Measurements from ENCODE around the gene KDM4E. TPM values are rescaled to one million over a fixed set of nuclear protein-coding genes. Genes with fewer than 3 reads are reported as not detected.

KDM4E gene
- total RNA-seq, 1 donor from 2014 or later: not detected

DNA sequence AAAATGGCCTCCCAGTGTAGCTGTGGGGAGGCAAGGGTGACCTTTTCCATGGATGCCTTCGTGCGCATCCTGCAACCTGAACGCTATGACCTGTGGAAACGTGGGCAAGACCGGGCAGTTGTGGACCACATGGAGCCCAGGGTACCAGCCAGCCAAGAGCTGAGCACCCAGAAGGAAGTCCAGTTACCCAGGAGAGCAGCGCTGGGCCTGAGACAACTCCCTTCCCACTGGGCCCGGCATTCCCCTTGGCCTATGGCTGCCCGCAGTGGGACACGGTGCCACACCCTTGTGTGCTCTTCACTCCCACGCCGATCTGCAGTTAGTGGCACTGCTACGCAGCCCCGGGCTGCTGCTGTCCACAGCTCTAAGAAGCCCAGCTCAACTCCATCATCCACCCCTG lies 26.8 kb upstream of the KDM4E start:
- H3K4me3 Mint-ChIP-seq: no peak overlapping the region
- H3K36me3 Mint-ChIP-seq: peaks cover 23% of the 10 kb centered on the region
- DNase-seq (ENCODE audit: low spot score in 2 of 2, unreplicated experiment in 2 of 2): no peak
- H3K27me3 Mint-ChIP-seq (ENCODE audit: low read depth): peaks cover under 1% of the 10 kb centered on the region
- H3K27ac Mint-ChIP-seq: no peak overlapping the region
- peaks cover 9% of the 10 kb centered on the region for H3K9me3 Mint-ChIP-seq
- TF ChIP-seq, protein P1, sequence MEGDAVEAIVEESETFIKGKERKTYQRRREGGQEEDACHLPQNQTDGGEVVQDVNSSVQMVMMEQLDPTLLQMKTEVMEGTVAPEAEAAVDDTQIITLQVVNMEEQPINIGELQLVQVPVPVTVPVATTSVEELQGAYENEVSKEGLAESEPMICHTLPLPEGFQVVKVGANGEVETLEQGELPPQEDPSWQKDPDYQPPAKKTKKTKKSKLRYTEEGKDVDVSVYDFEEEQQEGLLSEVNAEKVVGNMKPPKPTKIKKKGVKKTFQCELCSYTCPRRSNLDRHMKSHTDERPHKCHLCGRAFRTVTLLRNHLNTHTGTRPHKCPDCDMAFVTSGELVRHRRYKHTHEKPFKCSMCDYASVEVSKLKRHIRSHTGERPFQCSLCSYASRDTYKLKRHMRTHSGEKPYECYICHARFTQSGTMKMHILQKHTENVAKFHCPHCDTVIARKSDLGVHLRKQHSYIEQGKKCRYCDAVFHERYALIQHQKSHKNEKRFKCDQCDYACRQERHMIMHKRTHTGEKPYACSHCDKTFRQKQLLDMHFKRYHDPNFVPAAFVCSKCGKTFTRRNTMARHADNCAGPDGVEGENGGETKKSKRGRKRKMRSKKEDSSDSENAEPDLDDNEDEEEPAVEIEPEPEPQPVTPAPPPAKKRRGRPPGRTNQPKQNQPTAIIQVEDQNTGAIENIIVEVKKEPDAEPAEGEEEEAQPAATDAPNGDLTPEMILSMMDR (IDR thresholded peaks at IDR 0.05; ENCODE audit: unreplicated experiment): no peak
- no peaks in the 10 kb centered on the region for H3K4me1 Mint-ChIP-seq

- H3K9me3 Mint-ChIP-seq: peaks cover 19% of the 10 kb centered on the region
- H3K4me1 Mint-ChIP-seq: no peaks in the 10 kb centered on the region
- peaks cover 23% of the 10 kb centered on the region for H3K27me3 Mint-ChIP-seq (ENCODE audit: low read depth)
- DNase-seq (ENCODE audit: low spot score in 2 of 2, unreplicated experiment in 2 of 2): no peak
- H3K36me3 Mint-ChIP-seq: peaks cover 12% of the 10 kb centered on the region
- H3K4me3 Mint-ChIP-seq: no peak overlapping the region
- H3K27ac Mint-ChIP-seq: no peak overlapping the region
- TF ChIP-seq, protein P1 (IDR thresholded peaks at IDR 0.05; ENCODE audit: unreplicated experiment): no peak
Measured at GRCh38 chr11:95003716-95004115, 21.3 kb upstream of the KDM4E start.

GRCh38 chr11:95005642-95006041 lies 19.4 kb upstream of the KDM4E start:
- Mint-ChIP-seq H3K9me3 (peaks cover 15% of the 10 kb centered on the region), H3K4me1 (no peaks in the 10 kb centered on the region), H3K27ac (no peak overlapping the region), H3K4me3 (no peak overlapping the region), H3K27me3 (ENCODE audit: low read depth) (peaks cover 36% of the 10 kb centered on the region), H3K36me3 (no peaks in the 10 kb centered on the region)
- TF ChIP-seq, protein P1 (IDR thresholded peaks at IDR 0.05; ENCODE audit: unreplicated experiment): no peak
- DNase-seq (ENCODE audit: low spot score in 2 of 2, unreplicated experiment in 2 of 2): no peak

DNA sequence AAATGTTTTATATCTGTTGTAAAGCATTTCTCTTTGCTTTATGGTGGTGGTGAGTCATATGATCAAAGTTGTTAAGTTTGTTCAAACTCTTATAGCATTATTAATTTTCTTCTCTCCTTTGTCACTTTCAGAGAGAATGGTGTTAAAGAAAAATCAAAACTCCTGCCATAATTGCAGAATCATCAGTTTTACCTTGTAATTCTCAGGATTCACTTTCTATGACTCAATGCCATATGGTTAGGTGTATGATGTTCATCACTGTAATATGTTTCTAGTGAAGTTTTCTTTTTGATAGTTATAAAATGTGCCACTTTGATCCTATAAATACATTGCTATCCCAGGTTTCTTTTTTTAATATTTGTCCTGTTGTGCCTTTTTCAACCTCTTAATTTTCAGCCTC lies 13.7 kb upstream of the KDM4E start:
- TF ChIP-seq, protein P1 (IDR thresholded peaks at IDR 0.05; ENCODE audit: unreplicated experiment): no peak
- DNase-seq (ENCODE audit: low spot score in 2 of 2, unreplicated experiment in 2 of 2): no peak
- H3K27ac Mint-ChIP-seq: no peak overlapping the region
- H3K9me3 Mint-ChIP-seq: peaks cover 13% of the 10 kb centered on the region
- peaks cover 31% of the 10 kb centered on the region for H3K27me3 Mint-ChIP-seq (ENCODE audit: low read depth)
- H3K36me3 Mint-ChIP-seq: no peaks in the 10 kb centered on the region
- peaks cover 4% of the 10 kb centered on the region for H3K4me1 Mint-ChIP-seq
- no peak overlapping the region for H3K4me3 Mint-ChIP-seq

- peaks cover 14% of the 10 kb centered on the region for H3K27me3 Mint-ChIP-seq (ENCODE audit: low read depth)
- H3K9me3 Mint-ChIP-seq: no peaks in the 10 kb centered on the region
- H3K36me3 Mint-ChIP-seq: no peaks in the 10 kb centered on the region
- H3K4me3 Mint-ChIP-seq: no peak overlapping the region
- H3K4me1 Mint-ChIP-seq: peaks cover 6% of the 10 kb centered on the region
- TF ChIP-seq, protein P1 (IDR thresholded peaks at IDR 0.05; ENCODE audit: unreplicated experiment): no peak
- no peak for DNase-seq (ENCODE audit: low spot score in 2 of 2, unreplicated experiment in 2 of 2)
- no peak overlapping the region for H3K27ac Mint-ChIP-seq
Measured at GRCh38 chr11:95014184-95014821, 10.8 kb upstream of the KDM4E start.

Measured in mesothelial cell of epicardium (in vitro differentiated cells).